HEK293 (cell line): ENCODE data around the gene SMC3.

Experiments used
- BCL11B ChIP-seq: fragments of 450-650 bp; formaldehyde crosslinking; IDR thresholded peaks from 2 replicates; pipeline ENCODE4 v1.5.1; 2016; ENCODE audit warnings: low read depth, missing biosample characterization, missing genetic modification characterization
- EGR2 ChIP-seq: fragments of 450-650 bp; formaldehyde crosslinking; IDR thresholded peaks from 2 replicates; pipeline ENCODE4 v1.5.1; 2016; ENCODE audit warnings: low read depth, missing biosample characterization, missing genetic modification characterization
- HOXC10 ChIP-seq: sonication (generic); formaldehyde crosslinking; IDR thresholded peaks from 2 replicates; pipeline ENCODE4 v1.8.1; 2023; ENCODE audit warnings: mild to moderate bottlenecking, missing genetic modification reagents
- KLF1 ChIP-seq: fragments of 450-650 bp; formaldehyde crosslinking; IDR thresholded peaks from 2 replicates; pipeline ENCODE4 v1.5.1; 2016; ENCODE audit warnings: missing biosample characterization, missing genetic modification characterization
- KLF9 ChIP-seq: fragments of 450-650 bp; formaldehyde crosslinking; IDR thresholded peaks from 2 replicates; pipeline ENCODE4 v1.5.1; 2016; ENCODE audit warnings: missing biosample characterization, missing genetic modification characterization, low read depth
- OSR2 ChIP-seq: fragments of 450-650 bp; formaldehyde crosslinking; IDR thresholded peaks from 2 replicates; pipeline ENCODE4 v1.5.1; 2016; ENCODE audit warnings: missing biosample characterization, missing genetic modification characterization
- OVOL3 ChIP-seq: fragments of 450-650 bp; formaldehyde crosslinking; IDR thresholded peaks from 2 replicates; pipeline ENCODE4 v1.5.1; 2016; ENCODE audit warnings: missing biosample characterization, missing genetic modification characterization
- ZBTB10 ChIP-seq: fragments of 450-650 bp; formaldehyde crosslinking; IDR thresholded peaks from 2 replicates; pipeline ENCODE4 v1.5.1; 2016; ENCODE audit warnings: missing biosample characterization, missing genetic modification characterization
- ZBTB17 ChIP-seq: fragments of 450-650 bp; formaldehyde crosslinking; IDR thresholded peaks from 2 replicates; pipeline ENCODE4 v1.5.1; 2016; ENCODE audit warnings: missing biosample characterization, missing genetic modification characterization
- ZBTB8A ChIP-seq: fragments of 450-650 bp; formaldehyde crosslinking; IDR thresholded peaks from 2 replicates; pipeline ENCODE4 v1.5.1; 2016; ENCODE audit warnings: missing biosample characterization, missing genetic modification characterization
- ZNF133 ChIP-seq: fragments of 450-650 bp; formaldehyde crosslinking; IDR thresholded peaks from 2 replicates; pipeline ENCODE4 v1.5.1; 2016; ENCODE audit warnings: missing biosample characterization, missing genetic modification characterization
- ZNF157 ChIP-seq: fragments of 450-650 bp; formaldehyde crosslinking; IDR thresholded peaks from 2 replicates; pipeline ENCODE4 v1.5.1; 2016; ENCODE audit warnings: missing biosample characterization, missing genetic modification characterization
- ZNF16 ChIP-seq: fragments of 450-650 bp; formaldehyde crosslinking; IDR thresholded peaks from 2 replicates; pipeline ENCODE4 v1.5.1; 2016; ENCODE audit warnings: low read depth, missing biosample characterization, missing genetic modification characterization
- ZNF19 ChIP-seq: fragments of 450-650 bp; formaldehyde crosslinking; IDR thresholded peaks from 2 replicates; pipeline ENCODE4; 2016; ENCODE audit warnings: missing biosample characterization, missing genetic modification characterization, low read depth
- ZNF2 ChIP-seq: fragments of 450-650 bp; formaldehyde crosslinking; IDR thresholded peaks from 2 replicates; pipeline ENCODE4 v1.5.1; 2016; ENCODE audit warnings: missing biosample characterization, missing genetic modification characterization
- ZNF248 ChIP-seq: fragments of 450-650 bp; formaldehyde crosslinking; IDR thresholded peaks from 2 replicates; pipeline ENCODE4 v1.5.1; 2017; ENCODE audit warnings: missing biosample characterization, missing genetic modification characterization
- ZNF266 ChIP-seq: fragments of 450-650 bp; formaldehyde crosslinking; IDR thresholded peaks from 2 replicates; pipeline ENCODE4 v1.5.1; 2016; ENCODE audit warnings: missing biosample characterization, missing genetic modification characterization, low read depth
- ZNF302 ChIP-seq: fragments of 450-650 bp; formaldehyde crosslinking; IDR thresholded peaks from 2 replicates; pipeline ENCODE4 v1.5.1; 2016; ENCODE audit warnings: missing biosample characterization, missing genetic modification characterization, low read depth
- ZNF37A ChIP-seq: fragments of 450-650 bp; IDR thresholded peaks from 2 replicates; pipeline ENCODE4 v1.5.1; 2018; ENCODE audit warnings: missing biosample characterization, missing genetic modification characterization
- ZNF404 ChIP-seq: fragments of 450-650 bp; formaldehyde crosslinking; IDR thresholded peaks from 2 replicates; pipeline ENCODE4 v1.5.1; 2017; ENCODE audit warnings: missing biosample characterization, missing genetic modification characterization
- ZNF426 ChIP-seq: fragments of 450-650 bp; formaldehyde crosslinking; IDR thresholded peaks from 2 replicates; pipeline ENCODE4 v1.5.1; 2017; ENCODE audit warnings: missing biosample characterization, missing genetic modification characterization, mild to moderate bottlenecking, inconsistent platforms, moderate library complexity
- ZNF514 ChIP-seq: fragments of 450-650 bp; formaldehyde crosslinking; IDR thresholded peaks from 2 replicates; pipeline ENCODE4 v1.5.1; 2016; ENCODE audit warnings: missing biosample characterization, missing genetic modification characterization
- ZNF521 ChIP-seq: fragments of 450-650 bp; formaldehyde crosslinking; IDR thresholded peaks from 2 replicates; pipeline ENCODE4 v1.5.1; 2017; ENCODE audit warnings: missing biosample characterization, mild to moderate bottlenecking, missing genetic modification characterization
- ZNF555 ChIP-seq: fragments of 450-650 bp; formaldehyde crosslinking; conservative IDR thresholded peaks from 2 replicates; pipeline ENCODE4 v1.5.1; 2017; ENCODE audit warnings: missing biosample characterization, mild to moderate bottlenecking, missing genetic modification characterization, inconsistent platforms
- ZNF580 ChIP-seq: fragments of 450-650 bp; formaldehyde crosslinking; IDR thresholded peaks from 2 replicates; pipeline ENCODE4 v1.5.1; 2016; ENCODE audit warnings: missing biosample characterization, missing genetic modification characterization
- ZNF624 ChIP-seq: fragments of 450-650 bp; formaldehyde crosslinking; IDR thresholded peaks from 2 replicates; pipeline ENCODE4 v1.5.1; 2017; ENCODE audit warnings: missing biosample characterization, missing genetic modification characterization
- ZNF645 ChIP-seq: fragments of 450-650 bp; formaldehyde crosslinking; IDR thresholded peaks from 2 replicates; pipeline ENCODE4; 2016; ENCODE audit warnings: missing biosample characterization, missing genetic modification characterization
- ZNF704 ChIP-seq: fragments of 450-650 bp; formaldehyde crosslinking; IDR thresholded peaks from 2 replicates; pipeline ENCODE4 v1.5.1; 2016; ENCODE audit warnings: missing biosample characterization, missing genetic modification characterization
- ZNF776 ChIP-seq: fragments of 450-650 bp; formaldehyde crosslinking; IDR thresholded peaks from 2 replicates; pipeline ENCODE4 v1.5.0; 2017; ENCODE audit warnings: missing biosample characterization, missing genetic modification characterization, borderline replicate concordance
- ZNF785 ChIP-seq: fragments of 450-650 bp; formaldehyde crosslinking; IDR thresholded peaks from 2 replicates; pipeline ENCODE4 v1.5.1; 2016; ENCODE audit warnings: missing biosample characterization, missing genetic modification characterization
- ZNF792 ChIP-seq: fragments of 450-650 bp; formaldehyde crosslinking; IDR thresholded peaks from 2 replicates; pipeline ENCODE4 v1.5.1; 2016; ENCODE audit warnings: missing biosample characterization, missing genetic modification characterization
- TF ChIP-seq, protein P1 (sequence below): fragments of 450-650 bp; formaldehyde crosslinking; IDR thresholded peaks from 2 replicates; pipeline ENCODE4 v1.5.1; 2016; ENCODE audit warnings: missing biosample characterization, missing genetic modification characterization, borderline replicate concordance

SMC3 gene

GRCh38 chr10:110566472-110567200, 859 bp upstream of the SMC3 start (continued):
- TF ChIP-seq ZNF426 (tag by site-specific recombination): no peak
- no peak for TF ChIP-seq ZNF133 (tag by site-specific recombination)
- TF ChIP-seq ZNF624 (tag by site-specific recombination): no peak
- TF ChIP-seq ZNF248 (tag by site-specific recombination): no peak
- TF ChIP-seq ZNF792 (tag by site-specific recombination): no peak
- TF ChIP-seq KLF1 (tag by site-specific recombination): peak; percentile 30; the same call in 1 of the 2 replicates
- no peak for TF ChIP-seq ZNF2
- TF ChIP-seq BCL11B (tag by site-specific recombination): no peak
- TF ChIP-seq ZNF704 (tag by site-specific recombination): no peak
- no peak for TF ChIP-seq ZNF514 (tag by site-specific recombination)
- TF ChIP-seq, protein P1, sequence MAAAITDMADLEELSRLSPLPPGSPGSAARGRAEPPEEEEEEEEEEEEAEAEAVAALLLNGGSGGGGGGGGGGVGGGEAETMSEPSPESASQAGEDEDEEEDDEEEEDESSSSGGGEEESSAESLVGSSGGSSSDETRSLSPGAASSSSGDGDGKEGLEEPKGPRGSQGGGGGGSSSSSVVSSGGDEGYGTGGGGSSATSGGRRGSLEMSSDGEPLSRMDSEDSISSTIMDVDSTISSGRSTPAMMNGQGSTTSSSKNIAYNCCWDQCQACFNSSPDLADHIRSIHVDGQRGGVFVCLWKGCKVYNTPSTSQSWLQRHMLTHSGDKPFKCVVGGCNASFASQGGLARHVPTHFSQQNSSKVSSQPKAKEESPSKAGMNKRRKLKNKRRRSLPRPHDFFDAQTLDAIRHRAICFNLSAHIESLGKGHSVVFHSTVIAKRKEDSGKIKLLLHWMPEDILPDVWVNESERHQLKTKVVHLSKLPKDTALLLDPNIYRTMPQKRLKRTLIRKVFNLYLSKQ (tag by site-specific recombination): no peak
- no peak; the same call in 1 of the 2 replicates for TF ChIP-seq ZBTB17 (tag by site-specific recombination)
- TF ChIP-seq ZNF266 (tag by site-specific recombination): no peak
- no peak for TF ChIP-seq ZNF521 (tag by site-specific recombination)
- TF ChIP-seq ZNF776 (tag by site-specific recombination): no peak
- TF ChIP-seq ZNF785 (tag by site-specific recombination): no peak
- TF ChIP-seq HOXC10: no peak
- TF ChIP-seq ZBTB10 (tag by site-specific recombination): no peak; the same call in 1 of the 2 replicates
- no peak for TF ChIP-seq ZNF19 (tag by site-specific recombination)
- TF ChIP-seq EGR2 (tag by site-specific recombination): no peak
- 0 out of 2 replicates have a peak, but pooled peaks have one; percentile 6 for TF ChIP-seq OVOL3 (tag by site-specific recombination)
- peak; percentile 20; the same call in 1 of the 2 replicates for TF ChIP-seq ZBTB8A (tag by site-specific recombination)
- no peak for TF ChIP-seq ZNF645 (tag by site-specific recombination)
- peak; percentile 75; the same call in 1 of the 2 replicates for TF ChIP-seq ZNF580 (tag by site-specific recombination)
- no peak for TF ChIP-seq ZNF404 (tag by site-specific recombination)
- no peak for TF ChIP-seq ZNF302 (tag by site-specific recombination)
- TF ChIP-seq ZNF16 (tag by site-specific recombination): no peak
- TF ChIP-seq ZNF555 (tag by site-specific recombination): no peak
- no peak for TF ChIP-seq ZNF37A (tag by site-specific recombination)
- no peak for TF ChIP-seq ZNF157
- no peak for TF ChIP-seq KLF9 (tag by site-specific recombination)
- peak; percentile 35; the same call in 1 of the 2 replicates for TF ChIP-seq OSR2
